IMR-90 (cell line): ENCODE data around the gene LMO1. TPM values are rescaled to one million over a fixed set of nuclear protein-coding genes. Genes with fewer than 3 reads are reported as not detected.

Experiments
- ATAC-seq: fragments of 200-7000 bp; cut with Tn5 transposase; 2 replicates; pipeline ENCODE4 v1.9.1; 2020; ENCODE audit warnings: low read depth, mild to moderate bottlenecking, moderate library complexity
- BruUV-seq: library from RNA; stranded (reverse); fragments of 400-500 nt; replicated peaks from 2 replicates; lab custom pipeline; 2021; lab: Mats Ljungman, UMichigan
- CTCF ChIA-PET: fragments of 300-600 bp; formaldehyde crosslinking; extraction: SDS; loops from one replicate; lab custom pipeline; 2021; ENCODE audit warnings: antibody characterized with exemption; lab: Yijun Ruan, JAX
- POLR2A ChIA-PET: fragments of 300-600 bp; sonication (Branson Sonifier 250); formaldehyde crosslinking; loops from one replicate; lab custom pipeline; 2022; ENCODE audit warnings: antibody characterized with exemption; ENCODE audit not compliant: unreplicated experiment; lab: Charles Lee
- DNase-seq: peaks from one replicate; pipeline ENCODE4 v3.0.0; 2013
- H2AFZ ChIP-seq: replicated peaks from 2 replicates; pipeline ENCODE3; 2013; ENCODE audit warnings: low read length, mild to moderate bottlenecking; ENCODE audit not compliant: poor library complexity
- H2AK5ac ChIP-seq: 2 replicates; pipeline ENCODE4 v1.6.1; 2013; ENCODE audit warnings: low read depth, low read length, inconsistent platforms
- H2AK9ac ChIP-seq: replicated peaks from 2 replicates; pipeline ENCODE3; 2013; ENCODE audit warnings: mild to moderate bottlenecking, low read depth, low read length, moderate library complexity; ENCODE audit not compliant: poor library complexity
- H2BK120ac ChIP-seq: 2 replicates; pipeline ENCODE4 v1.6.1; 2013; ENCODE audit warnings: low read depth, low read length, inconsistent platforms
- H2BK15ac ChIP-seq: 3 replicates; pipeline ENCODE4 v1.6.1; 2013; ENCODE audit warnings: low read depth, low read length, inconsistent platforms
- H2BK20ac ChIP-seq: 2 replicates; pipeline ENCODE4 v1.6.1; 2013; ENCODE audit warnings: low read depth, mild to moderate bottlenecking, inconsistent platforms, low read length, moderate library complexity
- H2BK5ac ChIP-seq: 2 replicates; pipeline ENCODE4 v1.6.1; 2013; ENCODE audit warnings: mild to moderate bottlenecking, low read depth, low read length, inconsistent platforms; ENCODE audit not compliant: poor library complexity, severe bottlenecking
- H3K14ac ChIP-seq: replicated peaks from 2 replicates; pipeline ENCODE4 v1.6.1; 2013; ENCODE audit warnings: low read depth, low read length, inconsistent platforms
- H3K18ac ChIP-seq: 2 replicates; pipeline ENCODE4 v1.6.1; 2013; ENCODE audit warnings: low read depth, low read length, control low read depth
- H3K23ac ChIP-seq: 2 replicates; pipeline ENCODE4 v1.6.1; 2013; ENCODE audit warnings: low read depth, low read length, inconsistent platforms
- H3K27ac ChIP-seq: 2 replicates; pipeline ENCODE4 v1.5.1; 2013; ENCODE audit warnings: mild to moderate bottlenecking, control low read depth, low read length; ENCODE audit not compliant: insufficient read depth
- H3K27me3 ChIP-seq: 2 replicates; pipeline ENCODE4 v1.6.1; 2013; ENCODE audit warnings: low read length; ENCODE audit not compliant: control insufficient read depth, insufficient read depth
- H3K36me3 ChIP-seq: 2 replicates; pipeline ENCODE4 v1.6.1; 2013; ENCODE audit warnings: low read length, mixed read lengths; ENCODE audit not compliant: control insufficient read depth, insufficient read depth
- H3K4ac ChIP-seq: 2 replicates; pipeline ENCODE4 v1.6.1; 2013; ENCODE audit warnings: low read depth, low read length, inconsistent platforms
- H3K4me1 ChIP-seq: 2 replicates; pipeline ENCODE4 v1.6.1; 2013; ENCODE audit warnings: low read length, mixed read lengths; ENCODE audit not compliant: control insufficient read depth, insufficient read depth
- H3K4me2 ChIP-seq: 2 replicates; pipeline ENCODE4 v1.6.1; 2013; ENCODE audit warnings: low read depth, mild to moderate bottlenecking, control low read depth, low read length, moderate library complexity
- H3K4me3 ChIP-seq: 2 replicates; pipeline ENCODE4 v1.5.1; 2013; ENCODE audit warnings: low read depth, mild to moderate bottlenecking, control low read depth, low read length, moderate library complexity; ENCODE audit not compliant: insufficient read depth
- H3K56ac ChIP-seq: 2 replicates; pipeline ENCODE4 v1.6.1; 2013; ENCODE audit warnings: low read length, inconsistent platforms; ENCODE audit not compliant: insufficient read depth; ENCODE audit errors: extremely low read depth
- H3K79me1 ChIP-seq, 2 experiments: 2 replicates each; pipeline ENCODE4 v1.6.1; 2013; ENCODE audit warnings: low read length in 2 of 2, inconsistent platforms in 1 of 2, low read depth in 1 of 2
- H3K9ac ChIP-seq: 2 replicates; pipeline ENCODE4 v1.6.1; 2013; ENCODE audit warnings: low read depth, low read length, control low read depth
- H3K9me1 ChIP-seq: 2 replicates; pipeline ENCODE4 v1.6.1; 2013; ENCODE audit warnings: low read length, inconsistent platforms; ENCODE audit not compliant: insufficient read depth
- H3K9me3 ChIP-seq: 2 replicates; pipeline ENCODE4 v1.6.1; 2013; ENCODE audit warnings: low read length; ENCODE audit not compliant: control insufficient read depth, insufficient read depth
- H4K20me1 ChIP-seq: 2 replicates; pipeline ENCODE4 v1.6.1; 2013; ENCODE audit warnings: low read length, inconsistent platforms; ENCODE audit not compliant: insufficient read depth
- H4K5ac ChIP-seq: 2 replicates; pipeline ENCODE4 v1.6.1; 2013; ENCODE audit warnings: mild to moderate bottlenecking, low read depth, low read length, control low read depth
- H4K8ac ChIP-seq, 2 experiments: 2 replicates each; pipeline ENCODE4 v1.6.1; 2013; ENCODE audit warnings: low read depth in 2 of 2, low read length in 2 of 2, control low read depth in 1 of 2, inconsistent platforms in 1 of 2
- H4K91ac ChIP-seq: 2 replicates; pipeline ENCODE4 v1.6.1; 2013; ENCODE audit warnings: low read depth, low read length, inconsistent platforms; ENCODE audit not compliant: insufficient read depth
- NFE2L2 ChIP-seq: fragments of 150-350 bp; IDR thresholded peaks from 2 replicates; pipeline ENCODE4 v1.6.1; 2016; ENCODE audit warnings: low read depth, mild to moderate bottlenecking, low read length
- RAD21 ChIP-seq: IDR thresholded peaks from 2 replicates; pipeline ENCODE4 v1.6.1; 2012; ENCODE audit warnings: low read length, improper control_type of control experiment
- RFX5 ChIP-seq: IDR thresholded peaks from 2 replicates; pipeline ENCODE4 v1.8.0; 2012; ENCODE audit warnings: low read depth, mild to moderate bottlenecking, low read length, moderate library complexity
- WGBS, 2 experiments: methylation state at CpG; one replicate each; pipeline versions ENCODE4 v1.1.5 to v1.1.7; 2013; ENCODE audit warnings: missing lambda C conversion rate in 2 of 2; ENCODE audit not compliant: insufficient read length in 1 of 2; ENCODE audit errors: extremely low coverage in 2 of 2; 5-methylcytosine and 5-hydroxymethylcytosine counted together
- dilution Hi-C: fragments of 300-500 bp; cut with HindIII; formaldehyde crosslinking; loops from one replicate; pipeline ENCODE4 v1.14.3; 2018; ENCODE audit warnings: low sequenced_read_pairs; ENCODE audit not compliant: unreplicated experiment
- in situ Hi-C: fragments of 300-500 bp; cut with MboI; formaldehyde crosslinking; loops from 3 replicates; pipeline ENCODE4 v1.14.3; 2019; ENCODE audit warnings: low sequenced_read_pairs, inconsistent platforms, mixed read lengths
- intact Hi-C: fragments of 100-400 bp; cut with micrococcal nuclease; formaldehyde crosslinking; loops from 2 replicates; pipeline ENCODE4 v1.10.0; 2022
- polyA plus RNA-seq, 3 experiments: library from polyadenylated mRNA; depleted of rRNA; stranded (reverse); fragments of >200 nt; gene quantifications; 2 replicates each; pipeline ENCODE4 v1.2.3, GENCODE V29; 2012; ENCODE audit warnings: low replicate concordance in 1 of 3
- total RNA-seq: library from RNA; depleted of rRNA; stranded (reverse); fragments of >200 nt; gene quantifications from 2 replicates; pipeline ENCODE4 v1.2.3, GENCODE V29; 2012

LMO1 gene
- total and polyA plus RNA-seq, 2 of the 4 experiments (the other 2 are of a cell fraction) = not detected

- Histone ChIP-seq H3K27me3 (peaks cover 13% of the 10 kb centered on the region), H4K91ac (no peak overlapping the region), H4K5ac (no peak overlapping the region), H4K8ac (no peak overlapping the region), H2BK120ac (no peak overlapping the region), H3K79me1 (no peaks in the 10 kb centered on the region), H3K4me3 (no peak overlapping the region), H3K36me3 (no peaks in the 10 kb centered on the region), H3K4me2 (no peak overlapping the region), H2BK5ac (no peak overlapping the region), H3K9me1 (no peaks in the 10 kb centered on the region), H3K14ac (no peak overlapping the region), H3K4ac (no peak overlapping the region), H2AK5ac (no peak overlapping the region), H3K23ac (no peak overlapping the region), H3K27ac (no peak overlapping the region), H2AK9ac (no peak overlapping the region), H4K20me1 (no peaks in the 10 kb centered on the region), H2BK20ac (no peak overlapping the region), H3K9ac (no peak overlapping the region), H2AFZ (no peak overlapping the region), H3K18ac (no peak overlapping the region), H3K9me3 (no peaks in the 10 kb centered on the region), H3K56ac (no peak overlapping the region), H2BK15ac (no peak overlapping the region), H3K4me1 (no peaks in the 10 kb centered on the region)
- CTCF ChIA-PET = no interaction called here
- TF ChIP-seq RAD21 = no peak
- TF ChIP-seq RFX5 = no peak
- no peak for TF ChIP-seq NFE2L2
- no TSS peak for BruUV-seq
- dilution Hi-C loops (no loop called here), intact Hi-C loops (no loop called here), in situ Hi-C loops (loop anchor here (25.0 kb wide), 2 partner anchors 726 to 876 kb away; partner anchors contain the start of gene TMEM9B)
- no peak for DNase-seq
- no CpG with 5 or more reads among the region's 4 CpGs for WGBS, 2 experiments
- no peak for ATAC-seq
- POLR2A ChIA-PET = no interaction called here
These were observed 27.8 kb downstream of the LMO1 start for GRCh38 chr11:8235925-8236324.
